WTC11 (cell line): ENCODE results near the gene NUDT3. TPM values are rescaled to one million over a fixed set of nuclear protein-coding genes. Genes with fewer than 3 reads are reported as not detected.

ENCODE experiments used
- ATAC-seq: fragments of 200-7000 bp; cut with Tn5 transposase; 2 replicates; pipeline ENCODE4 v1.10.0; 2021; ENCODE audit warnings: mild to moderate bottlenecking, moderate library complexity
- CTCF ChIA-PET: fragments of 300-600 bp; sonication (Branson Sonifier 250); formaldehyde crosslinking; loops from one replicate; lab custom pipeline; 2021; ENCODE audit warnings: antibody characterized with exemption; lab: Charles Lee
- POLR2A ChIA-PET: fragments of 350-600 bp; sonication (Branson Sonifier 250); formaldehyde crosslinking; loops from one replicate; lab custom pipeline; 2021; ENCODE audit warnings: antibody characterized with exemption; lab: Charles Lee
- DNase-seq: peaks from one replicate; pipeline ENCODE4 v3.0.0; 2021; ENCODE audit warnings: low spot score
- H3K27ac Mint-ChIP-seq: 2 replicates; pipeline ENCODE4 v1.8.0; 2021; ENCODE audit warnings: mixed read lengths
- H3K27me3 Mint-ChIP-seq: 2 replicates; pipeline ENCODE4 v1.8.0; 2021; ENCODE audit warnings: low read depth, mild to moderate bottlenecking, moderate library complexity, mixed read lengths
- H3K36me3 Mint-ChIP-seq: 2 replicates; pipeline ENCODE4 v1.8.0; 2021; ENCODE audit warnings: mixed read lengths
- H3K4me1 Mint-ChIP-seq: 2 replicates; pipeline ENCODE4 v1.8.0; 2022; ENCODE audit warnings: mixed read lengths
- H3K4me3 Mint-ChIP-seq: 2 replicates; pipeline ENCODE4 v1.8.0; 2021; ENCODE audit warnings: mild to moderate bottlenecking, moderate library complexity, mixed read lengths
- H3K9me3 Mint-ChIP-seq: 2 replicates; pipeline ENCODE4 v1.8.0; 2021; ENCODE audit warnings: mixed read lengths
- FOXJ3 ChIP-seq: sonication (generic); formaldehyde crosslinking; IDR thresholded peaks from 2 replicates; pipeline ENCODE4 v1.9.0; 2021; ENCODE audit warnings: missing genetic modification reagents, mild to moderate bottlenecking, borderline replicate concordance
- FOXP1 ChIP-seq: sonication (generic); formaldehyde crosslinking; IDR thresholded peaks from 2 replicates; pipeline ENCODE4 v1.8.0; 2022; ENCODE audit warnings: missing genetic modification reagents, mild to moderate bottlenecking, moderate library complexity, borderline replicate concordance
- GRHL2 ChIP-seq: fragments of 250-450 bp; sonication (Bioruptor Pico); IDR thresholded peaks from 2 replicates; pipeline ENCODE4 v1.8.0; 2022; ENCODE audit warnings: mild to moderate bottlenecking, moderate library complexity; ENCODE audit not compliant: insufficient replicate concordance, severe bottlenecking
- MYBL2 ChIP-seq: sonication (generic); formaldehyde crosslinking; IDR thresholded peaks from 2 replicates; pipeline ENCODE4 v1.8.1; 2023; ENCODE audit warnings: mild to moderate bottlenecking, moderate library complexity, missing genetic modification reagents
- NFYB ChIP-seq: sonication (generic); formaldehyde crosslinking; conservative IDR thresholded peaks from 2 replicates; pipeline ENCODE4 v1.8.0; 2022; ENCODE audit warnings: low read depth, missing genetic modification reagents
- ZNF138 ChIP-seq: sonication (generic); formaldehyde crosslinking; conservative IDR thresholded peaks from 2 replicates; pipeline ENCODE4 v1.8.1; 2022; ENCODE audit warnings: mild to moderate bottlenecking, moderate library complexity, missing genetic modification reagents
- ZNF219 ChIP-seq: sonication (generic); formaldehyde crosslinking; IDR thresholded peaks from 2 replicates; pipeline ENCODE4 v1.8.0; 2023; ENCODE audit warnings: missing genetic modification reagents, mild to moderate bottlenecking, borderline replicate concordance
- ZNF317 ChIP-seq: sonication (generic); formaldehyde crosslinking; IDR thresholded peaks from 2 replicates; pipeline ENCODE4 v1.8.1; 2023; ENCODE audit warnings: low read depth, mild to moderate bottlenecking, moderate library complexity, missing genetic modification reagents, borderline replicate concordance
- total RNA-seq: library from RNA; stranded (reverse); gene quantifications from 3 replicates; pipeline ENCODE4 v1.2.3, GENCODE V29; 2021
- TF ChIP-seq, protein P1 (sequence below): sonication (generic); formaldehyde crosslinking; IDR thresholded peaks from 2 replicates; pipeline ENCODE4 v1.8.1; 2023; ENCODE audit warnings: mild to moderate bottlenecking, missing genetic modification reagents, moderate library complexity
- TF ChIP-seq, protein P2 (sequence below): sonication (generic); formaldehyde crosslinking; IDR thresholded peaks from 2 replicates; pipeline ENCODE4 v1.8.0; 2022; ENCODE audit warnings: missing genetic modification reagents
- TF ChIP-seq, protein P3 (sequence below): sonication (generic); formaldehyde crosslinking; IDR thresholded peaks from 2 replicates; pipeline ENCODE4 v1.8.1; 2023; ENCODE audit warnings: mild to moderate bottlenecking, moderate library complexity, missing genetic modification reagents
- TF ChIP-seq, protein P4 (sequence below): sonication (generic); formaldehyde crosslinking; IDR thresholded peaks from 2 replicates; pipeline ENCODE4 v1.8.1; 2022; ENCODE audit warnings: low read depth, mild to moderate bottlenecking, moderate library complexity, missing genetic modification reagents, borderline replicate concordance
- TF ChIP-seq, protein P5 (sequence below): sonication (generic); formaldehyde crosslinking; IDR thresholded peaks from 2 replicates; pipeline ENCODE4 v1.8.1; 2022; ENCODE audit warnings: mild to moderate bottlenecking, missing genetic modification reagents, moderate library complexity, borderline replicate concordance
- TF ChIP-seq, protein P6 (sequence below): sonication (generic); formaldehyde crosslinking; IDR thresholded peaks from 2 replicates; pipeline ENCODE4 v1.8.1; 2023; ENCODE audit warnings: mild to moderate bottlenecking, missing genetic modification reagents, moderate library complexity
- TF ChIP-seq, protein P7 (sequence below): fragments of 250-450 bp; sonication (Bioruptor Pico); IDR thresholded peaks from 2 replicates; pipeline ENCODE4 v1.9.0; 2021; ENCODE audit warnings: mild to moderate bottlenecking
- TF ChIP-seq, protein P8 (sequence below): fragments of 250-450 bp; sonication (Bioruptor Pico); IDR thresholded peaks from 2 replicates; pipeline ENCODE4 v1.8.0; 2021; ENCODE audit warnings: mild to moderate bottlenecking
- TF ChIP-seq, protein P9 (sequence below): sonication (generic); formaldehyde crosslinking; IDR thresholded peaks from 2 replicates; pipeline ENCODE4 v1.8.0; 2023; ENCODE audit warnings: missing genetic modification reagents, mild to moderate bottlenecking, borderline replicate concordance
- TF ChIP-seq, protein P10 (sequence below): sonication (generic); formaldehyde crosslinking; IDR thresholded peaks from 2 replicates; pipeline ENCODE4 v1.8.0; 2022; ENCODE audit warnings: mild to moderate bottlenecking, missing genetic modification reagents

NUDT3 gene
- total RNA-seq, 1 experiment from 2014 or later: 30.0 TPM

DNA sequence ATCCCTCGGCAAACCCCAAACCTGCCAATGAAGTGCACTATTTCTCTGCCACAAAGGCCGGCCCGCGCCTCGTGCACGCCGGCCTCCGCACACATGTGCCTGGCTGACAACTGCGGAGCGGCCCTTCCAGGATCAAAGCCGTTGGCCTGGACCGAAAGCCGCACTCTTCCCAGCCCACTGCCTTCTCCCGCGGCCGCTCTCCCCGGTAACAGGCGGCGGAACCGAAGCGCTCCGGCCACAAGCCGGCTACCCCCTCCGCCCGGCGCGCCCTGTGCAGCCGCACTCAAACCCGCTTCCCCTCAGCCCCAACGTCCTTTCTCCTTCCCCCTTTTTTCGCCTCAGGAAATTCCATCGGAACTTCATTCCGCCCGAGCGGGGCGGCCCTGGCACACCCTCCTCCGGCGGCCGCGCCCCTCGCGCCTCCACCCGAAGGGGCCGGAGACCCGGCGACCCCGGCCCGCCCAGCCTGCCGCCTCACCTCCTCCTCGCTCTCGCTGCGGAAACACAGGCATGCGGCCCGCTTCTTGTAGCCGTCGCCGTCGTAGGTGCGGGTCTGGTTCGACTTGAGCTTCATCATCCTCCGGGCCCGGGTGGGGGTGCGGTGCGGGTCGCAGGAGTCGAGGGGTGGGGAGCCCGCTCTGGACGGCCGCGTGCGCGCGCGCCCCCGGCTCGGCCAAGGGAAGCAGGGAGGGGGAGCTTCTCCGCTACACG, 528 bp downstream of the NUDT3 start:
- peaks cover 12% of the 10 kb centered on the region for H3K36me3 Mint-ChIP-seq
- POLR2A ChIA-PET: no interaction called here
- no peaks in the 10 kb centered on the region; the same call in 1 of the 2 replicates for H3K27me3 Mint-ChIP-seq
- H3K27ac Mint-ChIP-seq: no peak overlapping the region
- peaks cover 15% of the 10 kb centered on the region for H3K4me1 Mint-ChIP-seq
- DNase-seq: peak; percentile 70
- peaks cover 12% of the 10 kb centered on the region for H3K9me3 Mint-ChIP-seq
- ATAC-seq: peak; percentile 42
- CTCF ChIA-PET: interaction anchor here (0.6 to 1.3 kb wide), 2 partner anchors 29 to 142 kb away, joined by 3 to 8 read pairs; no protein-coding TSS in a partner anchor
- H3K4me3 Mint-ChIP-seq: no peak overlapping the region
- TF ChIP-seq GRHL2 (CRISPR knock-in tag) (no peak), FOXP1 (CRISPR knock-in tag) (peak; percentile 53; the same call in 1 of the 2 replicates), NFYB (CRISPR knock-in tag) (no peak; the same call in 1 of the 2 replicates), ZNF138 (no peak), FOXJ3 (CRISPR knock-in tag) (no peak), MYBL2 (CRISPR knock-in tag) (peak; percentile 71), ZNF219 (CRISPR knock-in tag) (no peak), ZNF317 (CRISPR knock-in tag) (0 out of 2 replicates have a peak, but pooled peaks have one; percentile 31)
- TF ChIP-seq, protein P1, sequence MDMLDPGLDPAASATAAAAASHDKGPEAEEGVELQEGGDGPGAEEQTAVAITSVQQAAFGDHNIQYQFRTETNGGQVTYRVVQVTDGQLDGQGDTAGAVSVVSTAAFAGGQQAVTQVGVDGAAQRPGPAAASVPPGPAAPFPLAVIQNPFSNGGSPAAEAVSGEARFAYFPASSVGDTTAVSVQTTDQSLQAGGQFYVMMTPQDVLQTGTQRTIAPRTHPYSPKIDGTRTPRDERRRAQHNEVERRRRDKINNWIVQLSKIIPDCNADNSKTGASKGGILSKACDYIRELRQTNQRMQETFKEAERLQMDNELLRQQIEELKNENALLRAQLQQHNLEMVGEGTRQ (CRISPR knock-in tag): 0 out of 2 replicates have a peak, but pooled peaks have one; percentile 5
- TF ChIP-seq, protein P2, sequence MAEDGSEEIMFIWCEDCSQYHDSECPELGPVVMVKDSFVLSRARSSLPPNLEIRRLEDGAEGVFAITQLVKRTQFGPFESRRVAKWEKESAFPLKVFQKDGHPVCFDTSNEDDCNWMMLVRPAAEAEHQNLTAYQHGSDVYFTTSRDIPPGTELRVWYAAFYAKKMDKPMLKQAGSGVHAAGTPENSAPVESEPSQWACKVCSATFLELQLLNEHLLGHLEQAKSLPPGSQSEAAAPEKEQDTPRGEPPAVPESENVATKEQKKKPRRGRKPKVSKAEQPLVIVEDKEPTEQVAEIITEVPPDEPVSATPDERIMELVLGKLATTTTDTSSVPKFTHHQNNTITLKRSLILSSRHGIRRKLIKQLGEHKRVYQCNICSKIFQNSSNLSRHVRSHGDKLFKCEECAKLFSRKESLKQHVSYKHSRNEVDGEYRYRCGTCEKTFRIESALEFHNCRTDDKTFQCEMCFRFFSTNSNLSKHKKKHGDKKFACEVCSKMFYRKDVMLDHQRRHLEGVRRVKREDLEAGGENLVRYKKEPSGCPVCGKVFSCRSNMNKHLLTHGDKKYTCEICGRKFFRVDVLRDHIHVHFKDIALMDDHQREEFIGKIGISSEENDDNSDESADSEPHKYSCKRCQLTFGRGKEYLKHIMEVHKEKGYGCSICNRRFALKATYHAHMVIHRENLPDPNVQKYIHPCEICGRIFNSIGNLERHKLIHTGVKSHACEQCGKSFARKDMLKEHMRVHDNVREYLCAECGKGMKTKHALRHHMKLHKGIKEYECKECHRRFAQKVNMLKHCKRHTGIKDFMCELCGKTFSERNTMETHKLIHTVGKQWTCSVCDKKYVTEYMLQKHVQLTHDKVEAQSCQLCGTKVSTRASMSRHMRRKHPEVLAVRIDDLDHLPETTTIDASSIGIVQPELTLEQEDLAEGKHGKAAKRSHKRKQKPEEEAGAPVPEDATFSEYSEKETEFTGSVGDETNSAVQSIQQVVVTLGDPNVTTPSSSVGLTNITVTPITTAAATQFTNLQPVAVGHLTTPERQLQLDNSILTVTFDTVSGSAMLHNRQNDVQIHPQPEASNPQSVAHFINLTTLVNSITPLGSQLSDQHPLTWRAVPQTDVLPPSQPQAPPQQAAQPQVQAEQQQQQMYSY (CRISPR knock-in tag): 0 out of 2 replicates have a peak, but pooled peaks have one; percentile 19
- TF ChIP-seq, protein P3, sequence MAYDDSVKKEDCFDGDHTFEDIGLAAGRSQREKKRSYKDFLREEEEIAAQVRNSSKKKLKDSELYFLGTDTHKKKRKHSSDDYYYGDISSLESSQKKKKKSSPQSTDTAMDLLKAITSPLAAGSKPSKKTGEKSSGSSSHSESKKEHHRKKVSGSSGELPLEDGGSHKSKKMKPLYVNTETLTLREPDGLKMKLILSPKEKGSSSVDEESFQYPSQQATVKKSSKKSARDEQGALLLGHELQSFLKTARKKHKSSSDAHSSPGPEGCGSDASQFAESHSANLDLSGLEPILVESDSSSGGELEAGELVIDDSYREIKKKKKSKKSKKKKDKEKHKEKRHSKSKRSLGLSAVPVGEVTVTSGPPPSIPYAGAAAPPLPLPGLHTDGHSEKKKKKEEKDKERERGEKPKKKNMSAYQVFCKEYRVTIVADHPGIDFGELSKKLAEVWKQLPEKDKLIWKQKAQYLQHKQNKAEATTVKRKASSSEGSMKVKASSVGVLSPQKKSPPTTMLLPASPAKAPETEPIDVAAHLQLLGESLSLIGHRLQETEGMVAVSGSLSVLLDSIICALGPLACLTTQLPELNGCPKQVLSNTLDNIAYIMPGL (CRISPR knock-in tag): peak; percentile 27; the same call in 1 of the 2 replicates
- TF ChIP-seq, protein P4, sequence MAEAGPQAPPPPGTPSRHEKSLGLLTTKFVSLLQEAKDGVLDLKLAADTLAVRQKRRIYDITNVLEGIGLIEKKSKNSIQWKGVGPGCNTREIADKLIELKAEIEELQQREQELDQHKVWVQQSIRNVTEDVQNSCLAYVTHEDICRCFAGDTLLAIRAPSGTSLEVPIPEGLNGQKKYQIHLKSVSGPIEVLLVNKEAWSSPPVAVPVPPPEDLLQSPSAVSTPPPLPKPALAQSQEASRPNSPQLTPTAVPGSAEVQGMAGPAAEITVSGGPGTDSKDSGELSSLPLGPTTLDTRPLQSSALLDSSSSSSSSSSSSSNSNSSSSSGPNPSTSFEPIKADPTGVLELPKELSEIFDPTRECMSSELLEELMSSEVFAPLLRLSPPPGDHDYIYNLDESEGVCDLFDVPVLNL (CRISPR knock-in tag): 0 out of 2 replicates have a peak, but pooled peaks have one; percentile 5
- TF ChIP-seq, protein P5, sequence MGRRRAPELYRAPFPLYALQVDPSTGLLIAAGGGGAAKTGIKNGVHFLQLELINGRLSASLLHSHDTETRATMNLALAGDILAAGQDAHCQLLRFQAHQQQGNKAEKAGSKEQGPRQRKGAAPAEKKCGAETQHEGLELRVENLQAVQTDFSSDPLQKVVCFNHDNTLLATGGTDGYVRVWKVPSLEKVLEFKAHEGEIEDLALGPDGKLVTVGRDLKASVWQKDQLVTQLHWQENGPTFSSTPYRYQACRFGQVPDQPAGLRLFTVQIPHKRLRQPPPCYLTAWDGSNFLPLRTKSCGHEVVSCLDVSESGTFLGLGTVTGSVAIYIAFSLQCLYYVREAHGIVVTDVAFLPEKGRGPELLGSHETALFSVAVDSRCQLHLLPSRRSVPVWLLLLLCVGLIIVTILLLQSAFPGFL (CRISPR knock-in tag): peak; percentile 70; the same call in 1 of the 2 replicates
- TF ChIP-seq, protein P6, sequence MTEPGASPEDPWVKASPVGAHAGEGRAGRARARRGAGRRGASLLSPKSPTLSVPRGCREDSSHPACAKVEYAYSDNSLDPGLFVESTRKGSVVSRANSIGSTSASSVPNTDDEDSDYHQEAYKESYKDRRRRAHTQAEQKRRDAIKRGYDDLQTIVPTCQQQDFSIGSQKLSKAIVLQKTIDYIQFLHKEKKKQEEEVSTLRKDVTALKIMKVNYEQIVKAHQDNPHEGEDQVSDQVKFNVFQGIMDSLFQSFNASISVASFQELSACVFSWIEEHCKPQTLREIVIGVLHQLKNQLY: no peak
- TF ChIP-seq, protein P7, sequence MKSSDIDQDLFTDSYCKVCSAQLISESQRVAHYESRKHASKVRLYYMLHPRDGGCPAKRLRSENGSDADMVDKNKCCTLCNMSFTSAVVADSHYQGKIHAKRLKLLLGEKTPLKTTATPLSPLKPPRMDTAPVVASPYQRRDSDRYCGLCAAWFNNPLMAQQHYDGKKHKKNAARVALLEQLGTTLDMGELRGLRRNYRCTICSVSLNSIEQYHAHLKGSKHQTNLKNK (CRISPR knock-in tag): no peak
- TF ChIP-seq, protein P8, sequence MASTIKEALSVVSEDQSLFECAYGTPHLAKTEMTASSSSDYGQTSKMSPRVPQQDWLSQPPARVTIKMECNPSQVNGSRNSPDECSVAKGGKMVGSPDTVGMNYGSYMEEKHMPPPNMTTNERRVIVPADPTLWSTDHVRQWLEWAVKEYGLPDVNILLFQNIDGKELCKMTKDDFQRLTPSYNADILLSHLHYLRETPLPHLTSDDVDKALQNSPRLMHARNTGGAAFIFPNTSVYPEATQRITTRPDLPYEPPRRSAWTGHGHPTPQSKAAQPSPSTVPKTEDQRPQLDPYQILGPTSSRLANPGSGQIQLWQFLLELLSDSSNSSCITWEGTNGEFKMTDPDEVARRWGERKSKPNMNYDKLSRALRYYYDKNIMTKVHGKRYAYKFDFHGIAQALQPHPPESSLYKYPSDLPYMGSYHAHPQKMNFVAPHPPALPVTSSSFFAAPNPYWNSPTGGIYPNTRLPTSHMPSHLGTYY (CRISPR knock-in tag): no peak
- TF ChIP-seq, protein P9, sequence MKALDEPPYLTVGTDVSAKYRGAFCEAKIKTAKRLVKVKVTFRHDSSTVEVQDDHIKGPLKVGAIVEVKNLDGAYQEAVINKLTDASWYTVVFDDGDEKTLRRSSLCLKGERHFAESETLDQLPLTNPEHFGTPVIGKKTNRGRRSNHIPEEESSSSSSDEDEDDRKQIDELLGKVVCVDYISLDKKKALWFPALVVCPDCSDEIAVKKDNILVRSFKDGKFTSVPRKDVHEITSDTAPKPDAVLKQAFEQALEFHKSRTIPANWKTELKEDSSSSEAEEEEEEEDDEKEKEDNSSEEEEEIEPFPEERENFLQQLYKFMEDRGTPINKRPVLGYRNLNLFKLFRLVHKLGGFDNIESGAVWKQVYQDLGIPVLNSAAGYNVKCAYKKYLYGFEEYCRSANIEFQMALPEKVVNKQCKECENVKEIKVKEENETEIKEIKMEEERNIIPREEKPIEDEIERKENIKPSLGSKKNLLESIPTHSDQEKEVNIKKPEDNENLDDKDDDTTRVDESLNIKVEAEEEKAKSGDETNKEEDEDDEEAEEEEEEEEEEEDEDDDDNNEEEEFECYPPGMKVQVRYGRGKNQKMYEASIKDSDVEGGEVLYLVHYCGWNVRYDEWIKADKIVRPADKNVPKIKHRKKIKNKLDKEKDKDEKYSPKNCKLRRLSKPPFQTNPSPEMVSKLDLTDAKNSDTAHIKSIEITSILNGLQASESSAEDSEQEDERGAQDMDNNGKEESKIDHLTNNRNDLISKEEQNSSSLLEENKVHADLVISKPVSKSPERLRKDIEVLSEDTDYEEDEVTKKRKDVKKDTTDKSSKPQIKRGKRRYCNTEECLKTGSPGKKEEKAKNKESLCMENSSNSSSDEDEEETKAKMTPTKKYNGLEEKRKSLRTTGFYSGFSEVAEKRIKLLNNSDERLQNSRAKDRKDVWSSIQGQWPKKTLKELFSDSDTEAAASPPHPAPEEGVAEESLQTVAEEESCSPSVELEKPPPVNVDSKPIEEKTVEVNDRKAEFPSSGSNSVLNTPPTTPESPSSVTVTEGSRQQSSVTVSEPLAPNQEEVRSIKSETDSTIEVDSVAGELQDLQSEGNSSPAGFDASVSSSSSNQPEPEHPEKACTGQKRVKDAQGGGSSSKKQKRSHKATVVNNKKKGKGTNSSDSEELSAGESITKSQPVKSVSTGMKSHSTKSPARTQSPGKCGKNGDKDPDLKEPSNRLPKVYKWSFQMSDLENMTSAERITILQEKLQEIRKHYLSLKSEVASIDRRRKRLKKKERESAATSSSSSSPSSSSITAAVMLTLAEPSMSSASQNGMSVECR (CRISPR knock-in tag): peak; percentile 81
- TF ChIP-seq, protein P10, sequence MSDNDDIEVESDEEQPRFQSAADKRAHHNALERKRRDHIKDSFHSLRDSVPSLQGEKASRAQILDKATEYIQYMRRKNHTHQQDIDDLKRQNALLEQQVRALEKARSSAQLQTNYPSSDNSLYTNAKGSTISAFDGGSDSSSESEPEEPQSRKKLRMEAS (CRISPR knock-in tag): peak; percentile 78
